Parathyroid adenoma (tissue), 2 donors: ENCODE results near the gene PRICKLE2.

ENCODE experiments used
- H2AFZ ChIP-seq: fragments of 300-600 bp; sonication (generic); one replicate; pipeline ENCODE4 v1.7.0; 2017; ENCODE audit warnings: antibody characterized with exemption, mild to moderate bottlenecking
- H3K27ac ChIP-seq: fragments of 300-600 bp; sonication (generic); one replicate; pipeline ENCODE4 v1.7.0; 2017
- H3K27me3 ChIP-seq: fragments of 300-600 bp; sonication (generic); one replicate; pipeline ENCODE4 v1.7.0; 2017; ENCODE audit warnings: low read length; ENCODE audit not compliant: control insufficient read depth, insufficient read depth
- H3K36me3 ChIP-seq: fragments of 300-600 bp; sonication (generic); one replicate; pipeline ENCODE4 v1.7.0; 2017; ENCODE audit warnings: low read length; ENCODE audit not compliant: control insufficient read depth, insufficient read depth
- H3K4me1 ChIP-seq: fragments of 300-600 bp; sonication (generic); one replicate; pipeline ENCODE4 v1.7.0; 2017; ENCODE audit warnings: control low read depth
- H3K4me2 ChIP-seq: fragments of 300-600 bp; sonication (generic); one replicate; pipeline ENCODE4 v1.7.0; 2017; ENCODE audit warnings: low read length
- H3K4me3 ChIP-seq: fragments of 300-600 bp; sonication (generic); one replicate; pipeline ENCODE4 v1.7.0; 2017; ENCODE audit warnings: low read depth, low read length
- H3K79me2 ChIP-seq: fragments of 300-600 bp; sonication (generic); one replicate; pipeline ENCODE4 v1.7.0; 2017; ENCODE audit warnings: control low read depth
- H3K9ac ChIP-seq: fragments of 300-600 bp; sonication (generic); one replicate; pipeline ENCODE4 v1.7.0; 2017; ENCODE audit warnings: mild to moderate bottlenecking
- H3K9me3 ChIP-seq: fragments of 300-600 bp; sonication (generic); one replicate; pipeline ENCODE4 v1.7.0; 2017; ENCODE audit warnings: low read length; ENCODE audit not compliant: control insufficient read depth
- CTCF ChIP-seq: fragments of 300-600 bp; sonication (generic); IDR thresholded peaks from one replicate; pipeline ENCODE4 v1.7.0; 2017; ENCODE audit warnings: antibody characterized with exemption, mild to moderate bottlenecking
- donor health status: primary hyperparathyroidism.

The PRICKLE2 gene

GRCh38 chr3:64222501-64223111 is 2.7 kb downstream of the PRICKLE2 start:
- no peaks in the 10 kb centered on the region for H3K27me3 ChIP-seq
- H3K79me2 ChIP-seq = no peaks in the 10 kb centered on the region
- H3K9me3 ChIP-seq = no peaks in the 10 kb centered on the region
- H3K36me3 ChIP-seq = no peaks in the 10 kb centered on the region
- H3K4me3 ChIP-seq = no peak overlapping the region
- H2AFZ ChIP-seq = no peak overlapping the region
- H3K4me1 ChIP-seq = no peaks in the 10 kb centered on the region
- no peak overlapping the region for H3K27ac ChIP-seq
- no peak overlapping the region for H3K9ac ChIP-seq
- no peak overlapping the region for H3K4me2 ChIP-seq
- no peak for TF ChIP-seq CTCF

GRCh38 chr3:64221571-64222257 is 3.6 kb downstream of the PRICKLE2 start:
- H3K9ac ChIP-seq = no peak overlapping the region
- H3K4me1 ChIP-seq = no peaks in the 10 kb centered on the region
- no peak overlapping the region for H2AFZ ChIP-seq
- H3K27ac ChIP-seq = no peak overlapping the region
- no peaks in the 10 kb centered on the region for H3K36me3 ChIP-seq
- TF ChIP-seq CTCF = no peak
- H3K9me3 ChIP-seq = no peaks in the 10 kb centered on the region
- no peak overlapping the region for H3K4me2 ChIP-seq
- no peaks in the 10 kb centered on the region for H3K27me3 ChIP-seq
- no peak overlapping the region for H3K4me3 ChIP-seq
- no peaks in the 10 kb centered on the region for H3K79me2 ChIP-seq

GRCh38 chr3:64220161-64220914 is 4.9 kb downstream of the PRICKLE2 start:
- Histone ChIP-seq H2AFZ (no peak overlapping the region), H3K4me3 (no peak overlapping the region), H3K27ac (no peak overlapping the region), H3K9ac (no peak overlapping the region), H3K9me3 (no peaks in the 10 kb centered on the region), H3K27me3 (no peaks in the 10 kb centered on the region), H3K4me2 (no peak overlapping the region), H3K4me1 (no peaks in the 10 kb centered on the region), H3K79me2 (no peaks in the 10 kb centered on the region), H3K36me3 (no peaks in the 10 kb centered on the region)
- TF ChIP-seq CTCF = no peak

GRCh38 chr3:64218746-64219145 is 6.5 kb downstream of the PRICKLE2 start:
- Histone ChIP-seq H3K9ac (no peak overlapping the region), H3K27me3 (no peaks in the 10 kb centered on the region), H3K36me3 (no peaks in the 10 kb centered on the region), H3K4me3 (no peak overlapping the region), H3K4me1 (no peaks in the 10 kb centered on the region), H2AFZ (no peak overlapping the region), H3K4me2 (no peak overlapping the region), H3K27ac (no peak overlapping the region), H3K9me3 (no peaks in the 10 kb centered on the region), H3K79me2 (no peaks in the 10 kb centered on the region)
- no peak for TF ChIP-seq CTCF
